Endothelial cell of umbilical vein (primary cell): ENCODE data around the gene THOC2. TPM values are rescaled to one million over a fixed set of nuclear protein-coding genes. Genes with fewer than 3 reads are reported as not detected.

Source experiments
- BruUV-seq: library from RNA; stranded (reverse); fragments of 400-500 nt; replicated peaks from 2 replicates; lab custom pipeline; 2021; lab: Mats Ljungman, UMichigan
- CTCF ChIA-PET: fragments of 300-600, 350-600 bp; sonication (Branson Sonifier 250); formaldehyde crosslinking; loops from one replicate; lab custom pipeline; 2021; ENCODE audit warnings: antibody characterized with exemption, inconsistent platforms; lab: Charles Lee
- POLR2A ChIA-PET: fragments of 300-600, 350-600 bp; sonication (Branson Sonifier 250); formaldehyde crosslinking; loops from one replicate; lab custom pipeline; 2021; ENCODE audit warnings: antibody characterized with exemption, inconsistent platforms; lab: Charles Lee
- DNase-seq: peaks from one replicate; pipeline ENCODE4 v3.0.0-alpha.2; 2011; ENCODE audit warnings: low read depth, low spot score
- FAIRE-seq: peaks from 2 replicates; lab custom pipeline; 2011; peaks lifted over from hg19 to GRCh38; lab: Jason Lieb, UNC
- H2AFZ ChIP-seq: 2 replicates; pipeline ENCODE4 v1.6.0; 2012; ENCODE audit warnings: low read depth, low read length, control low read depth, inconsistent platforms
- H3K27ac ChIP-seq: 2 replicates; pipeline ENCODE4 v1.5.1; 2011; ENCODE audit warnings: low read depth, mild to moderate bottlenecking, control low read depth, low read length, moderate library complexity; ENCODE audit not compliant: insufficient read depth
- H3K27me3 ChIP-seq, 2 experiments: 2 replicates each; pipeline versions ENCODE4 v1.6.0 to v1.6.1; 2011; ENCODE audit warnings: low read length in 2 of 2, mixed read lengths in 1 of 2; ENCODE audit not compliant: control insufficient read depth in 2 of 2, insufficient read depth in 2 of 2
- H3K36me3 ChIP-seq, 2 experiments: 2 replicates in 1 of 2; 3 replicates in 1 of 2; pipeline ENCODE4 v1.5.1; 2011; ENCODE audit warnings: low read length in 2 of 2, mild to moderate bottlenecking in 1 of 2, moderate library complexity in 1 of 2; ENCODE audit not compliant: control insufficient read depth in 2 of 2, insufficient read depth in 2 of 2; ENCODE audit errors: extremely low read depth in 1 of 2
- H3K4me1 ChIP-seq: 3 replicates; pipeline ENCODE4 v1.5.1; 2011; ENCODE audit warnings: mild to moderate bottlenecking, low read length; ENCODE audit not compliant: control insufficient read depth, insufficient read depth; ENCODE audit errors: extremely low read depth
- H3K4me2 ChIP-seq: 2 replicates; pipeline ENCODE4 v1.6.1; 2011; ENCODE audit warnings: low read length, control low read depth, mixed read lengths; ENCODE audit not compliant: insufficient read depth
- H3K4me3 ChIP-seq, 3 experiments: fragments of 200-600 bp in 1 of 3; sonication (generic), shearing (Covaris generic) in 1 of 3; replicated peaks in 1 of 3; 2 replicates each; pipeline ENCODE4 v1.5.1; 2011 to 2016; ENCODE audit warnings: control low read depth in 3 of 3, low read length in 3 of 3, mild to moderate bottlenecking in 2 of 3, inconsistent platforms in 1 of 3, low read depth in 1 of 3, moderate library complexity in 1 of 3; ENCODE audit not compliant: insufficient read depth in 1 of 3
- H3K79me2 ChIP-seq: 2 replicates; pipeline ENCODE4 v1.6.0; 2012; ENCODE audit warnings: low read length, inconsistent platforms; ENCODE audit not compliant: control insufficient read depth, insufficient read depth
- H3K9ac ChIP-seq: replicated peaks from 2 replicates; pipeline ENCODE3; 2011; ENCODE audit warnings: low read length, control low read depth; ENCODE audit not compliant: insufficient read depth; ENCODE audit errors: extremely low read depth
- H3K9me1 ChIP-seq: replicated peaks from 3 replicates; pipeline ENCODE4 v1.6.0; 2011; ENCODE audit warnings: mild to moderate bottlenecking, low read length; ENCODE audit not compliant: control insufficient read depth, insufficient read depth; ENCODE audit errors: extremely low read depth
- H3K9me3 ChIP-seq: replicated peaks from 2 replicates; pipeline ENCODE4 v1.5.1; 2012; ENCODE audit warnings: low read length, inconsistent platforms; ENCODE audit not compliant: control insufficient read depth, insufficient read depth
- H4K20me1 ChIP-seq: replicated peaks from 2 replicates; pipeline ENCODE3; 2011; ENCODE audit warnings: mild to moderate bottlenecking, low read length; ENCODE audit not compliant: control insufficient read depth, insufficient read depth; ENCODE audit errors: extremely low read depth
- CTCF ChIP-seq, 2 donors: IDR thresholded peaks; 1 replicate in 1 of 2; 2 replicates in 1 of 2; pipeline ENCODE4 v1.5.1; 2011; ENCODE audit warnings: low read length in 2 of 2, mild to moderate bottlenecking in 2 of 2, moderate library complexity in 2 of 2, control low read depth in 1 of 2, inconsistent platforms in 1 of 2, low read depth in 1 of 2; ENCODE audit not compliant: insufficient read depth in 1 of 2; ENCODE audit errors: extremely low read depth in 1 of 2
- EZH2 ChIP-seq: IDR thresholded peaks from 2 replicates; pipeline ENCODE4 v1.6.1; 2012; ENCODE audit warnings: borderline replicate concordance, low read depth, mild to moderate bottlenecking, moderate library complexity, low read length, inconsistent platforms; ENCODE audit not compliant: severe bottlenecking
- FOS ChIP-seq: IDR thresholded peaks from 2 replicates; pipeline ENCODE4 v1.6.1; 2011; ENCODE audit warnings: mild to moderate bottlenecking, low read length, moderate library complexity, borderline replicate concordance; ENCODE audit not compliant: insufficient read depth
- GATA2 ChIP-seq: IDR thresholded peaks from 2 replicates; pipeline ENCODE4 v1.7.0; 2011; ENCODE audit warnings: low read depth, mild to moderate bottlenecking, moderate library complexity, mixed read lengths, low read length; ENCODE audit not compliant: insufficient read length, insufficient read depth
- JUN ChIP-seq: IDR thresholded peaks from 2 replicates; pipeline ENCODE4 v1.6.1; 2011; ENCODE audit warnings: borderline replicate concordance, low read depth; ENCODE audit not compliant: insufficient read length, insufficient read depth
- MAX ChIP-seq: IDR thresholded peaks from 2 replicates; pipeline ENCODE4 v1.6.1; 2011; ENCODE audit not compliant: insufficient read depth, insufficient read length
- MYC ChIP-seq: IDR thresholded peaks from one replicate; pipeline ENCODE4 v1.6.1; 2011; ENCODE audit warnings: mild to moderate bottlenecking, low read depth, low read length
- POLR2A ChIP-seq: IDR thresholded peaks from 2 replicates; pipeline ENCODE4 v1.6.1; 2012; ENCODE audit warnings: low read depth, mild to moderate bottlenecking, control low read depth, low read length
- POLR2AphosphoS5 ChIP-seq: IDR thresholded peaks from 2 replicates; pipeline ENCODE4 v1.6.1; 2012; ENCODE audit warnings: low read depth, mild to moderate bottlenecking, control low read depth, low read length, moderate library complexity; ENCODE audit not compliant: insufficient read depth
- dilution Hi-C: fragments of 300-500 bp; cut with MboI; formaldehyde crosslinking; loops from one replicate; pipeline ENCODE4 v1.15.0; 2019; ENCODE audit warnings: low sequenced_read_pairs; ENCODE audit not compliant: extremely low pct_ligation_motif_present
- intact Hi-C: fragments of 100-400 bp; cut with micrococcal nuclease; formaldehyde crosslinking; loops from one replicate; pipeline ENCODE4 v1.10.0; 2022
- polyA plus RNA-seq, 4 experiments: library from polyadenylated mRNA; depleted of rRNA in 3 of 4; stranded (reverse) in 3 of 4; unstranded in 1 of 4; fragments of >200 nt; gene quantifications; 2 replicates each; pipeline versions ENCODE4 v1.2.1 to v1.2.3, GENCODE V29; 2011 to 2012; ENCODE audit warnings: missing spikeins in 1 of 4
- total RNA-seq: library from RNA; stranded (reverse); gene quantifications from 2 replicates; pipeline ENCODE4 v1.2.3, GENCODE V29; 2021

Gene THOC2
- total and polyA plus RNA-seq, 2 donors (not counting 3 experiments of a cell fraction or from before 2014, with no cell fraction given): 26.0 to 72.9 TPM

GRCh38 chrX:123740536-123740935 lies 7.7 kb upstream of the THOC2 start:
- no TSS peak for BruUV-seq
- no peaks in the 10 kb centered on the region for H3K36me3 ChIP-seq
- no peak overlapping the region for H3K4me3 ChIP-seq
- no peak overlapping the region for H3K27ac ChIP-seq
- no peaks in the 10 kb centered on the region for H3K9me3 ChIP-seq
- no peak overlapping the region for H3K4me2 ChIP-seq
- no peaks in the 10 kb centered on the region for H3K79me2 ChIP-seq
- CTCF ChIA-PET: no interaction called here
- H3K27me3 ChIP-seq: peaks cover 4 to 5% of the 10 kb centered on the region in 2 experiments
- H4K20me1 ChIP-seq: no peaks in the 10 kb centered on the region
- POLR2A ChIA-PET: no interaction called here
- dilution Hi-C loops (no loop called here), intact Hi-C loops (no loop called here)
- H2AFZ ChIP-seq: no peak overlapping the region
- TF ChIP-seq POLR2A: no peak
- no peak for TF ChIP-seq POLR2AphosphoS5
- no peak for TF ChIP-seq JUN
- TF ChIP-seq EZH2: no peak
- no peak for TF ChIP-seq MAX
- TF ChIP-seq FOS: no peak
- no peak for TF ChIP-seq GATA2
- no peak for TF ChIP-seq MYC
- TF ChIP-seq CTCF (IDR thresholded peaks at IDR 0.05; ENCODE audit: extremely low read depth in 1 of 2, insufficient read depth in 1 of 2, low read depth in 1 of 2, low read length in 2 of 2): no peak
- DNase-seq: no peak
- no peak for FAIRE-seq
- no peaks in the 10 kb centered on the region for H3K9me1 ChIP-seq
- no peaks in the 10 kb centered on the region for H3K4me1 ChIP-seq
- H3K9ac ChIP-seq: no peak overlapping the region
